GM12874 (cell line): ENCODE results near the gene KAT5.

Source experiments
- TF ChIP-seq, protein P1 (sequence below): IDR thresholded peaks from 2 replicates; pipeline ENCODE4 v1.5.1; 2011; ENCODE audit warnings: low read depth, mild to moderate bottlenecking, control low read depth, low read length, moderate library complexity; ENCODE audit not compliant: insufficient read depth

Gene KAT5

DNA sequence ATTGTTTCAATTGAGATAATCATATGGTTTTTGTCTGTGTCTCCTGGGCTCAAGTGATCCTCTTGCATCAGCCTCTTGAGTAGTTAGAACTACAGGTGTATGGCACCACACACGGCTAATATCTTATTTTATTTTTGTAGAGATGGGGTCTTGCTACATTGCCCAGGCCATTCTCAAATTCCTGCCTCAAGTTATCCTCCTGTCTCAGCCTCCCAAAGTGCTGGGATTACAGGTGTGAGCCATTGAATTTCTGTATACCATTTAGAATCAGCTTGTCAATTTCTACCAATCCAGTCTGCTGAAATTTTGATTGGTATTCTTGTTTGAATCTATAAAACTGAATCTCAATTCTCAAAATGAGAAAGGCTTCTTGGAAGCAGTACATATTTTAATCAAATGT is 10.4 kb upstream of the KAT5 start:
- TF ChIP-seq, protein P1, sequence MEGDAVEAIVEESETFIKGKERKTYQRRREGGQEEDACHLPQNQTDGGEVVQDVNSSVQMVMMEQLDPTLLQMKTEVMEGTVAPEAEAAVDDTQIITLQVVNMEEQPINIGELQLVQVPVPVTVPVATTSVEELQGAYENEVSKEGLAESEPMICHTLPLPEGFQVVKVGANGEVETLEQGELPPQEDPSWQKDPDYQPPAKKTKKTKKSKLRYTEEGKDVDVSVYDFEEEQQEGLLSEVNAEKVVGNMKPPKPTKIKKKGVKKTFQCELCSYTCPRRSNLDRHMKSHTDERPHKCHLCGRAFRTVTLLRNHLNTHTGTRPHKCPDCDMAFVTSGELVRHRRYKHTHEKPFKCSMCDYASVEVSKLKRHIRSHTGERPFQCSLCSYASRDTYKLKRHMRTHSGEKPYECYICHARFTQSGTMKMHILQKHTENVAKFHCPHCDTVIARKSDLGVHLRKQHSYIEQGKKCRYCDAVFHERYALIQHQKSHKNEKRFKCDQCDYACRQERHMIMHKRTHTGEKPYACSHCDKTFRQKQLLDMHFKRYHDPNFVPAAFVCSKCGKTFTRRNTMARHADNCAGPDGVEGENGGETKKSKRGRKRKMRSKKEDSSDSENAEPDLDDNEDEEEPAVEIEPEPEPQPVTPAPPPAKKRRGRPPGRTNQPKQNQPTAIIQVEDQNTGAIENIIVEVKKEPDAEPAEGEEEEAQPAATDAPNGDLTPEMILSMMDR = no peak

GRCh38 chr11:65703846-65704245 is 8.2 kb upstream of the KAT5 start:
- TF ChIP-seq, protein P1 = no peak

DNA sequence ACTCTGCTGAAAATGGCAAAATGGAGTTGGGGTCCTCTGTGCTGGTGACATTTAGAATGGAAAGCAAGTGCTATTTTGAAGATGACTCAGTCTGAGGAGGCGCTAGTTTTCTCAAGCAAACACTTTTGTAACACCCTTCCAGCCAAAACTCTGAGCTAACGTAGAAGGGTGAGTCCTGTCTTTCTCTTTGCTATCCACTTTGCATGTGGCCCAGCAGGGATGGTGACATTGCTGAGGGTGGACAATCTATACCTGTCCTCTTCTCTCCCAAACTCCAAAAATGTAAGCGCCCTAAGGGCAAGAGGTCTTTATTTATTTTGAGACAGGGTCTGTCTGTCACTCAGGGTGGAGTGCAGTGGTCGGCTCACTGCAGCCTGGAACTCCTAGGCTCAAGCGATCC is 3.6 kb upstream of the KAT5 start:
- TF ChIP-seq, protein P1 = no peak

GRCh38 chr11:65709661-65710060 is 2.4 kb upstream of the KAT5 start:
- TF ChIP-seq, protein P1 = no peak

DNA sequence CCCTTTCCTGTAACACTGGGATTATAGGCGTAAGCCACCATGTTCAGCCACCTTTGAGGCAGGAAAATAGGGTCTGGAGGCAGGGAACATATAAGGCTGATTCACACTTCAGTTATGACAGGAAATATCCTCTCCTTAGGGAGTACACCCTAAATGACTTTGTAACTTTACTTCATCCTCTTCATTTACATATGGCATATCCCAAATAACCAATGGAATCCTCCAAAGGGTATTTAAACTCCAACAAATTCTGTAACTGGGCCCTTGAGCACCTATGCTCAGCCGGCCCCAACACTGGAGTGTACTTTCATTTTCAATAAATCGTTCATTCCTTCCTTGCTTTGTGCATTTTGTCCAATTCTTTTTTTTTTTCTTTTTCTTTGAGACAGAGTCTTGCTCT is 1.6 kb upstream of the KAT5 start:
- TF ChIP-seq, protein P1 = no peak

GRCh38 chr11:65712633-65713076 is 603 bp downstream of the KAT5 start:
- TF ChIP-seq, protein P1 = no peak

GRCh38 chr11:65713212-65713969 is 1.3 kb downstream of the KAT5 start:
- TF ChIP-seq, protein P1 = no peak
